GM12892 (cell line): ENCODE measurements around the gene WEE1.

Experiments
- POLR2A ChIP-seq: IDR thresholded peaks from 2 replicates; pipeline ENCODE4 v1.6.1; 2011; ENCODE audit warnings: low read depth, low read length, control low read depth
- POLR2AphosphoS5 ChIP-seq: IDR thresholded peaks from 2 replicates; pipeline ENCODE4 v1.6.1; 2011; ENCODE audit warnings: low read depth, low read length, control low read depth
- TAF1 ChIP-seq: IDR thresholded peaks from 2 replicates; pipeline ENCODE4 v1.6.1; 2011; ENCODE audit warnings: low read depth, mild to moderate bottlenecking, control low read depth, low read length, borderline replicate concordance

DNA sequence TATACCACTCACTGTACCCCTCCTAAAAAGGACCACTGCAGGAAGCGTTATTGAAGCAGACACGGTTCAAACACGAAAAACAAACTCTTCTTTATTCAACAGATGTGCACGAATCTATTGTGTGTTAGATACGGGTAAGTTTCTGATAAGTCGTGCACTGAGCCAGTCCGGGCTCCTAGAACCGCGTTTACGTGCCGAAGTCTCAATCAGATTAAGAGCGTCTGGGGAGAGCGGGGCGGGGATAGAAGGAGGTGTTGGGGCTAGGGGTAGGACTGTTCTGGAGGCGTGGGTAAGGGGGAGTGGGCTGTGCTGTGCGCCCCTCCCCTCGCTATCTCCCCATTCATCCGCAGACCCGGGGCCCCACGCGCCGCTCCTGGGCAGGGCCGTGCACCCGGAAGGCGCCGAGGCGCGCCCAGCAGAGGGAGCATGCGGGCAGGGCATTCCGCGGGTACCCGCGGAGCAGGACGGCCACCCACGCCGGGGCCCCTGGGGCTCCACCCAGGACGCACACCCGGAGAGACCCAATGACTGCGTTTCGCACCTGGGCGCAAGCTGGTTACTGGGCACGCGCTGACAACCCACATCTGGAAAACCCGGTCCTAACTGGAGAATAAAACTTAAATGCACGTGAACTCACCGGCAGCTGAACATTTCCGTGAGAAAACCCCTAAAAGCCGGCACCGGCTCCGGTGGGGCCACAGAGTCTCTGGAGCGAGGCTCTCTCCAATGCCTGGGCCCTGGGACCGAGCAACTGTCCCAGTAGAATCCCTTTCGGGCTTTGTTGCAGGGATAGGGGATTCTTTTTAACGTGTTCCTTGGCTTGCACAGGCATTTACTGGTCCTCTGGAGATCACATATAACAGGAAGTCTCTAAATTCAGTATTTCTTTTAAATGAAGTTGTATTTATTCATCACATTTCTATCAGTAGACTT, 40.6 kb downstream of the WEE1 start:
- peak; percentile 9 for TF ChIP-seq POLR2A
- peak; percentile 39; the same call in 1 of the 2 replicates for TF ChIP-seq POLR2AphosphoS5
- TF ChIP-seq TAF1 = no peak; the same call in 1 of the 2 replicates
